H1 (cell line): ENCODE results near the gene TUT1. TPM values are rescaled to one million over a fixed set of nuclear protein-coding genes. Genes with fewer than 3 reads are reported as not detected.

Source experiments
- BRCA1 ChIP-seq: IDR thresholded peaks from 2 replicates; pipeline ENCODE4 v1.6.1; 2012; ENCODE audit warnings: low read depth, low read length, improper control_type of control experiment
- CBX8 ChIP-seq: fragments of 300-800, 300-1000 bp; sonication (generic); IDR thresholded peaks from 2 replicates; pipeline ENCODE4 v1.7.1; 2016; ENCODE audit warnings: low read depth, low read length, borderline replicate concordance
- FOSL1 ChIP-seq: IDR thresholded peaks from 2 replicates; pipeline ENCODE4 v1.6.1; 2011; ENCODE audit warnings: mild to moderate bottlenecking, low read depth, low read length, moderate library complexity; ENCODE audit not compliant: insufficient read depth
- HDAC6 ChIP-seq: IDR thresholded peaks from one replicate; pipeline ENCODE4 v1.7.1; 2012; ENCODE audit warnings: low read depth, mild to moderate bottlenecking, inconsistent platforms, low read length, moderate library complexity
- RXRA ChIP-seq: IDR thresholded peaks from 2 replicates; pipeline ENCODE4 v1.6.1; 2011; ENCODE audit warnings: low read depth, mild to moderate bottlenecking, low read length, moderate library complexity; ENCODE audit not compliant: insufficient read depth
- SAP30 ChIP-seq: fragments of 300-600 bp; sonication (generic); IDR thresholded peaks from 2 replicates; pipeline ENCODE4 v1.7.1; 2012; ENCODE audit warnings: low read length, moderate library complexity, mild to moderate bottlenecking, inconsistent platforms; ENCODE audit not compliant: insufficient read depth, insufficient replicate concordance
- TBP ChIP-seq: IDR thresholded peaks from 2 replicates; pipeline ENCODE4 v1.6.1; 2011; ENCODE audit warnings: low read depth, low read length, improper control_type of control experiment
- polyA plus RNA-seq, 7 experiments: library from polyadenylated mRNA; depleted of rRNA in 3 of 7; stranded (reverse) in 5 of 7; unstranded in 2 of 7; fragments of >200 nt in 5 of 7; fragments of 200-250 nt in 2 of 7; gene quantifications; 1 replicate in 5 of 7; 2 replicates in 1 of 7; 4 replicates in 1 of 7; pipeline versions ENCODE4 v1.2.1 to v1.2.3, GENCODE V29; 2011 to 2013; ENCODE audit warnings: missing spikeins in 2 of 7, mixed read lengths in 2 of 7
- total RNA-seq: library from RNA; stranded (reverse); fragmentation: NEBNext Ultra II Directional; extraction: Animal tissue kit (Norgen Biotek cat#: 25700); gene quantifications from 2 replicates; pipeline ENCODE4 v1.2.1, GENCODE V29; 2021

Gene TUT1
- total and polyA plus RNA-seq, 2 of the 8 experiments (the other 6 are each of a cell fraction or from before 2014, with no cell fraction given): 17.8 to 24.6 TPM

DNA sequence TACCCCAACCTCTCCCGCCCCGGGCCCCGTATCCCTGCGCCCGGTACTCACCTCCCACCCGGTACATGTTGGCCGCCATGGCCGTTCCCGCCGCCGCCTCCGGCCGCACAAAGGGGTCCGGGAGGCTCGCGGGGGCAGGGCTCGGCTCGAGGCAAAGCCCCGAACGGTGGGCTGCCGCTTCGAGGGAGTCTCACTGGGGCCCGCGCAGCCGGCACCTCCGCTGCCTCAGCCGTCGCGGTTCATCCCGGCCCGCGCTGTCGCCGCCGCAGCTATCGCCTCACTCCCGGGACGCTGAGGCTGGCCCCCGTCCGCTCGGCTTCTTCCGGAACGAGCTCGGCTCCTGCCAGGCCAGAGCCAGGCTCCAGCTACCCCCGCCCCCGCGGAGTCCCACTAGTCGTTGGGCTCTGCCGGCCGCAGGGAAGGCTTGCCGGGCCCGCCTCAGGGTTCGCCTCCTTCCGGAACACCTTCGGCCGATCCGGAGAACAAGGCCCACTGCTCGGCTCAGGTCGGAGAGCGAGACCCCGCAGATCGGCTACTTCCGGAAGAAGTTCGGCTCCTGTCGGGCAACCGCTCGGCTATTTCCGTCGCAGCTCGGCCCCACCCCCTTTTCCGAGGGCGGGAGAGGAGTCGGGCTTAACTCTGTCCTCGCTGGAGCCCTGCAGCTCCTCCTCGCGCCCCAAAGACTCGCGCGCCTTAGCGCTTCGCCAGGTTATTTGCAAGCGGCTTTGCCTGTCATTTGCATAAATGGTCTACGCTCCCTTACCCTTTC is 10.2 kb upstream of the TUT1 start, which contains the start of gene MTA2 (continued):
- TF ChIP-seq HDAC6: no peak
- TF ChIP-seq BRCA1: no peak
- TF ChIP-seq FOSL1: no peak
- no peak for TF ChIP-seq TBP
- TF ChIP-seq RXRA: no peak
- no peak for TF ChIP-seq SAP30
- TF ChIP-seq CBX8: no peak
